GM19025 (cell line): ENCODE measurements around the gene SSU72.

Source experiments
- ATAC-seq: cut with Tn5 transposase; IDR thresholded peaks from one replicate; pipeline ENCODE4 v1.9.1; 2021; ENCODE audit warnings: mild to moderate bottlenecking, low read depth, moderate library complexity; ENCODE audit not compliant: unreplicated experiment

Gene SSU72

DNA sequence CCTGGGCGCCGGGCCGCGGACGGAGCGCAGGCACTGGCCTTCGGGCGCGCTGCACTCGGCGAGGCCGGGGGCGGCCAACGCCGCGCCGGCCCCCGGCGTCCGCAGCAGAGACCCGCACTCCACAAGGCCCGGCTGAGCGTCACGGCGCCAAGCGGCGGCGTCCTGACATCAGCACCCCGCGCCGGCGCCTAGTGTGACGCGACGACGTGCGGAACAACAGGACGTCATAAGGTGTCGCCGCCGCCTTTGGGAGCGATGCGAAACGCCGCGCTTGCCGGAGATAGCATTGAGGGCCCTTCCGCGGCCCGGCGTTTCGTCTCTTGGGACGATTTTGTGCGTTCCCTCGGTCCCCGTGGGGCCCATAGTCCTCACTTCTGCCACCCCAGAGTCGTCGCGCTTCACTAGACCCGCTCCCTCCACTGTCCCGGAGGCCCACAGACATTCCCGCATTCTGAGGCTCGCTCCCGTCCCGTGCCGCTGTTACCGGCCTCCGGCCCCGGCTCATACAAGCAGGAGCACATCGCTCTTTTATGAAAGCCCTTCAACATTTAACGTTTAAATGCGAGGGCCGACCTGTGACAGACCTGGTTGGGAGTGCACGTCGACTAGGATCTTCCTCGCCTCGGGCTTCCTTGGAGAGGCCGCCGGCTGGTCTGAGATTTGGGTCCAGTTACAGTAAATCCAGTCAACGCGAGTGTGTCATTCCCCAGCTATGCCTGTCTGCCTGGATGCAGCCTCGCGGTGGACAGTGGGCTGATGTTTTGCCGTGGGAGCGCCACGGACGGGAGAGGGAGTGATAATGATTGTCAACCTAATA is at the start of gene SSU72:
SSU72 (minus strand) TSS at position 143 of the 817 bp plus-strand sequence. CDS start 306 bp downstream, outside the sequence.
- peak; percentile 78 for ATAC-seq

DNA sequence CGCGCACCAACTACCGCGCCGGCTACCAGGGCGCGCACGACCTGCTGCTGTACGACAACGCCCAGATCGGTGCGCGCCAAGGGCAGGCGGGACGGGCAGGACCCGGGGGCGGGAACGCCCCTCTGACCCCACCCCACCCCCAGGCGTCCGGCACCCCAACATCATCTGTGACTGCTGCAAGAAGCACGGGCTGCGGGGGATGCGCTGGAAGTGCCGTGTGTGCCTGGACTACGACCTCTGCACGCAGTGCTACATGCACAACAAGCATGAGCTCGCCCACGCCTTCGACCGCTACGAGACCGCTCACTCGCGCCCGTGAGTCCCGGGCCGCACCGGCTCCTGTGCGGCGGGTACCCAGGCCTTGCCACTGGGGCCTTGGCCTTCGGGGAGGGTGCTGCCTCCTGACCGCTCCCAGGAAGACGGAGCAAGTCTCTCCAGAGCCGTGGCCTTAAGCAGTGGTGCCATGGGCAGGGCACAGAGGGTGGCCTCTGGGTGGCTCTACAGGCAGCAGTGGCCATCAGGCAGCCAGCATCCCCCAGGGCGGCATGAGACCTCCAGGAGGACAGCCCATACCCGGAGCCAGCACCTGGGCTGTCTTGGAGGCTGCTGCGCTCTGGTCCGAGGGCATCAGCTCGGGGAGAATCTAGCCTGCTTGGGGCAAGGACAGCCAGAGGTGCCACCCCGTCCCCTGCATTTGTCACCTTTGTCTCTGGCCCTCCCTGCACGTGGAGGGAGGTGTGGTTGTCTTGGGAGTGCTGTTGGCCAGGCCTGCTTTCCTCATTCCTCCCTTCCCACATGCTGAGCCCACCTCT is 49.2 kb upstream of the SSU72 start:
- no peak for ATAC-seq

- no peak for ATAC-seq
Measured at GRCh38 chr1:1623181-1623630, 48.5 kb upstream of the SSU72 start.

DNA sequence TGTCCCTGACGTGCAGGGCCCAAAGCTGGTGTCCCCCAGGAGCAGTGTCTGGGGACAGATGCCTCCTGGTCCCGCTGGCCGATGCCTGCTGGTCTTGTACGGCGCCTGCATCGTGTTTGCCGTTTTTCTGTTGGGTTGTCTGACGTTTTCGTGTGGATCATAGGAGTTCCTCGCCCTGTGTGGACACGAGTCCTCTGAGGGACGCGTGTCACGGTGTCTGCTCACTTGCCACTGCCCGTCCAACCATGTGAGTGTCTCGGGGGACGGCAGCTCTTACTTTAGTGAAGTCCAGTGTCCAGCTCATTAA is 48.1 kb upstream of the SSU72 start:
- no peak for ATAC-seq

- no peak for ATAC-seq
Measured at GRCh38 chr1:1622010-1622787, 47.5 kb upstream of the SSU72 start.

GRCh38 chr1:1621173-1622009 is 46.7 kb upstream of the SSU72 start:
- ATAC-seq: no peak

DNA sequence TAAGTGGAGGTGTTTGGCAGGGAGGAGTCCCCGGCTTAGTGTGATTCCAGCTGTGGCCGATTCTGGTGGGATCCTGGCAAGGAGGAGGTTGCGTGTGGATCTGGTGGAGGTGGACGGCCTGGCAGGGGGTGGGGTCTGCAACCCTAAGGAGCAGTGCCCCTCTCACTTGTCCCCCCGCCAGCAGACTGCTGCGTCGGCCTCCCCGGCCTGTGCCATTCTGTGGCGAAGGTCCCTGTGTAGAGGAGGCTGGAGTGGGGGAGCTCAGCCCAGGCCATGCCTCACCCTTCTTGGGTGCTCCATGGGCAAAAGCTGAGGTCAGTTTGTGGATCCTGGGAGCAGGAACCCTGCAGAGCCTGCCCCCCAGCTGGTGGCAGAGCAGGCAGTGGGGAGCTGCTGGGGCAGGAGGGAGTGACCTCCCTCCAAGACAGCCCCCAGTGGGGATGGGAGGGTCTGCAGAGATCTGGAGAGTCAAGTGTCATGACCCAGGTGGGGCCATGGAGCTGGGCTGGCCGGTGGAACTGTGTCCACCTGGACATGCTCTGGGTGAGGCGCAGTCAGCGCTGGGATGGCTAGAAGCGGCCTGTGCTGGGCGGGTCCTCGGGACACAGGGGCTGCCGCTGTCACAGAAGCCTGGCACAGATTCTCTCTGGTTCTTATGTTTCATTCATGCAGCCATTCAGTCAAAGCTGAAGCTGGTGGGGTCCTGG is 45.9 kb upstream of the SSU72 start:
- ATAC-seq: no peak

GRCh38 chr1:1619917-1620361 is 45.3 kb upstream of the SSU72 start:
- no peak for ATAC-seq

GRCh38 chr1:1618396-1619068 is 43.9 kb upstream of the SSU72 start:
- no peak for ATAC-seq

DNA sequence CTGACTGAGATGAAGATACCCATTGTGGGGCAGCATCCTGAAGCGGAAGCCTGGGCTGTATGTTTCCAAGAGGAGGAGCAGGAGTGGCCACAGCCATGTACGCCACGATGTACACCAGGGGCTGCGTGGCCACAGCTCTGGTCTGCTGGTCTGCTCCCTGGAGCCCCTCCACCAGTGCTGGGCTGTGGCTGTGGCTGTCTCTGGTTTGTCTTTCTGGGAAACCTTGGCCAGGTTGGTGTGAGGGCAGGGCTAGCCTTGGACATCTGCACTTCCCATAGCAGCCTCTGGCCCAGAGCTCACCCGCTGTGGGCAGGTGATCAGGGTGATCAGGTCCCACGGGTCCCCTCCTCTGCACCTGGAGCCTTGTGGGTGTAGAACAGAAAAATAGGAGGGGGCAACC is 43.3 kb upstream of the SSU72 start:
- no peak for ATAC-seq

DNA sequence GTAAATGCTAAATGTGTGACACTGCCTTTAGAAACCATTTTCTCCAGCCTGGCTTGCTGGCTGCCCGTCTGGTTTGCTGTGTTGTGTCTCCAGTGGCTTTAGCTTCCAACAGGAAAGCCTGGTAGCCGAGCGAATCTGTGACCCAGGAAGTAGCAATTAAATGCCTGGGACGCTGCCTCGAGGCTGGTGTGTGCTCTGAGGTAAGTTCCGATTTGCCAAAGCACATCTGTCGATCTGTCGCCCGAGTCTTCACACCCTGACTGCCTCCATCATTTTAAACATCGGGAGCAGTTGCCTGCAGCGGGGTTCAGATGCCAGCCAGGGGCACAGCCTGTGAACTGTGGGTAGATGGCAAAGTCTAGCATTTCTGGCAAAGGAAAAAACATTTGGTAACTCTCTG is 42.9 kb upstream of the SSU72 start:
- ATAC-seq: no peak

- no peak for ATAC-seq
Measured at GRCh38 chr1:1616838-1617237, 42.2 kb upstream of the SSU72 start.

DNA sequence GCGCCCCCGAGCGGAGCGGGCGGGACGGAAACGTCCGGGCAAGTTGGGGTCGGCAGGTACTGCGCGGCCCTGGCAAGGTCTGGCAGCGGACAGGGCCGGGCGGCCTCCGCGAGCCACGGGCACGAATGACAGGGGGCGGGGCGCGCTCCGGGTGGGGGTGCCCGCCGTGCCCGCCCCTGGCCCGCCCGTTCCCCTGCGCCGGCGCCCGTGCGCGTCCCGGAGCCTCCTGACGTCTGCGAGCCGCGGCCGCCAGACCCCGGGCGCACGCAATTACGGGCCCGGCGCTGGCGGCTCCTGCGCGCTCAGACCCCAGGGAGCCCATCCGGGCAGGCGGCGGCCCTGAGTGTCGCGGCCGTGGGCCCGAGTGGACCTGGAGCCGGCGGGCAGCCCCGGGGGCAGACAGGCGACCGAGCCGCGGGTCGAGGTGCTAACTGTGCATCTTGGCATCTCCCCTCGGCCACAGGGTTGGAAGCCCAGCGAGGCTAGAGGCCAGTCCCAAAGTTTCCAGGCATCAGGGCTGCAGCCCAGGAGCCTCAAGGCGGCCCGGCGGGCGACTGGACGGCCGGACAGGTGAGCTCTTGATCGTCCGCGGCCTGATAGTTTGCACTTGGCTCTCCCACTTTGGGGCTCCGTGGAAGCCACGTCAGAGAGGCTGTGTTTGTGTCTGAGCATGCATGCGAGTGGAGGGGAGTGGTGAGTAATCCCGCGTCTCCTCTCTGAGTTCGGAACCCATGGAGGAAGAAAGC is 41.6 kb upstream of the SSU72 start:
- ATAC-seq: peak; percentile 24

DNA sequence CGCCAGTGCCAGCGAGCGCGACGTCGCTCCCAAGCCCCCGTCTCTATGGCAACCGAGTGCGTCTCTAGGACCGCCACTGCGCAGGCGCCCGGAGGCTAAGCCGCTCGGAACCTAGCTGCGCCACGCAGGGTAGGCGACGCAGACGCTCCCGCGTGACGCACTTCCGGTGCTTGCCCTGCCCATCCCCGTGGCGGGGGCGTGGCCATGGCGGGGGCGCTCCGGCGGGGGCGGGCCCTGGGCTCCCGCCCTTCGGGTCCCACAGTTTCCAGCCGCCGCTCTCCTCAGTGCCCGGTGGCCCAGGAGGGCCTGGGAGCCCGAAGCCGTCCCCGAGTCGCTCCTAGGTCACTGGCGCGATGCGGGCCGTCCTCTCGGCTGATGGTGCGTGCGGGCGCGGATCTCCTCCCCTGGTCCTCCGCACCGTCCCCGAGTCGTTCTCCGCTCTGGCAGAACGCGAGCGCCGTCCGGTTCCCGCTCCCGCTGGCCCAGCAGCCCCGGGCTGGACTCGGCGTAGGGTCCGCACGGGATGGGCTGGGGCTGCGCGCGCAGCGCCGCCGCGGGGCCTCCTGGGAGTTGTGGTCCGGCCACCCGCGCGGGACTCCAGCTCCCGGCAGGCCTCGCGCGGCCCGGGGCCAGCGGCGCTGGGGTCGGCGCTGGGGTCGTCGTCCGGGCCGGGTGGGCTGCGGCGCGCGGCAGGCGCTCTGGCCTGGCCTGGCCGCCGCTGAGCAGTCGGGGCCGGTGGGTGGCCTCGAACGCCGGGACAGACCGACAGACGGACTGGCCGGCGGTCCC is 40.8 kb upstream of the SSU72 start, which contains the start of gene MIB2:
MIB2 (plus strand) TSS at position 245 of the 789 bp plus-strand sequence. CDS start 7,953 bp downstream, outside the sequence.
- ATAC-seq: peak; percentile 83

DNA sequence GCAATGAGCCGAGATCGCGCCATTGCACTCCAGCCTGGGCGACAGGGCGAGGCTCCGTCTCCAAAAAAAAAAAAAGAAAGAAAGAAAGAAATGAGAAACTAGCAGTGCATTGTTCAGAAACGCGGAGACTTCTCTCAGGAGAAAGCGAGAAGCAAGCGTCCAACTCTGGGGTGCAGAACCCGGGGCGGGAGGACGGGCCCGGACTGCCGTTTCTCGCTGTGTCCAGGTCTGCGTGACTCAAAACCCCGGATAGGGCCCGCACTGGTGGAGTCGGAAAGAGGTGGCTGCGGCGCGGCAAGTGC is 40.2 kb upstream of the SSU72 start:
- no peak for ATAC-seq

DNA sequence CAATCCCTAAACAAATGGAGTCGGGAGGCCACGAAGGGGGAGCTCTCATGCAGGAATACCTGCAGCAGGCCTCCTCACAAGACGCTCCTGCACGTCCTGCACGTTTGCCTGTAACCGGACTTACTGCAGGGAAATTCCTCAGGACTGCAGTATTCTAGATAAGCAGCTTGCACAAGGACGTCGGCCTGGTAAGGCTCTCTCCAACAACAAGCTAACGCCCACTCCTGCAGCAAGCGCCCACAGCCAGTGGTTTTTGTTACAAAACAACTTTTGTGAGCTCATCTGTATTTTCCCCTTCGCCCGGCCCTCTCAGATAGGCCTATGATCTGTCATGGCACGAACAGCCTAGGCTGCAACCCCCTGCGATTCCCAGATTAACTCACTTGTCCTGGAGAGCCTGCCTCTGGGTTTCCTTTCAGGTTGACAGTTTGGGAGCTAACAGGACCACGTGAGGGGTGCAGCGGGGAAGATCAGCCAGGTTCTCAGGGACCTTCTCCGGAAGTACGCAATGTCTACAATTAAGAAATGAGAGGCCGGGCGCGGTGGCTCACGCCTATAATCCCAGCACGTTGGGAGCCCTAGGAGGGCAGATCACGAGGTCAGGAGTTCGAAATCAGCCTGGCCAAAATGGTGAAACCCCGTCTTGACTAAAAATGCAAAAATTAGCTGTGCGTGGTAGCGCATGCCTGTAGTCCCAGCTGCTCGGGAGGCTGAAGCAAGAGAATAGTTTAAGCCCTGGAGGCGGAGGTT is 39.7 kb upstream of the SSU72 start:
- no peak for ATAC-seq
